ENCODE measurements around the gene ITGA11. TPM values are rescaled to one million over a fixed set of nuclear protein-coding genes. Genes with fewer than 3 reads are reported as not detected.
A peak's percentile ranks its signal among the peaks of the same experiment; 100 is the strongest.

The ITGA11 gene
- total and polyA plus RNA-seq, 2 of the 13 experiments (the other 11 are each of a cell fraction or from before 2014, with no cell fraction given), result not detected

- peak; percentile 68 for TF ChIP-seq NRL (CRISPR knock-in tag; IDR thresholded peaks at IDR 0.05; ENCODE audit: borderline replicate concordance)
- 0 out of 2 replicates have a peak, but pooled peaks have one; percentile 54 for TF ChIP-seq ZNF552 (CRISPR knock-in tag; IDR thresholded peaks at IDR 0.05; ENCODE audit: borderline replicate concordance)
- 0 out of 2 replicates have a peak, but pooled peaks have one; percentile 60 for TF ChIP-seq ZNF639 (CRISPR knock-in tag; conservative IDR thresholded peaks at IDR 0.05)
- peak; percentile 48; the same call in 1 of the 2 replicates for TF ChIP-seq ZNF746 (CRISPR knock-in tag; IDR thresholded peaks at IDR 0.05)
- TF ChIP-seq JUND (CRISPR knock-in tag; IDR thresholded peaks at IDR 0.05), result peak; percentile 39; the same call in 1 of the 2 replicates
- peak; percentile 58; the same call in 1 of the 2 replicates for TF ChIP-seq ZNF546 (CRISPR knock-in tag; conservative IDR thresholded peaks at IDR 0.05)
- TF ChIP-seq ZNF441 (CRISPR knock-in tag; IDR thresholded peaks at IDR 0.05; ENCODE audit: borderline replicate concordance), result peak; percentile 71; the same call in 1 of the 2 replicates
- TF ChIP-seq SAFB2 (CRISPR knock-in tag; IDR thresholded peaks at IDR 0.05; ENCODE audit: borderline replicate concordance, low read depth), result no peak
- TF ChIP-seq KDM3A (CRISPR knock-in tag; IDR thresholded peaks at IDR 0.05; ENCODE audit: low read depth), result peak; percentile 73; the same call in 1 of the 2 replicates
- peak; percentile 69 for TF ChIP-seq HOXA3 (CRISPR knock-in tag; IDR thresholded peaks at IDR 0.05)
- TF ChIP-seq ZNF510 (CRISPR knock-in tag; IDR thresholded peaks at IDR 0.05; ENCODE audit: low read depth), result no peak
- TF ChIP-seq MXD4 (CRISPR knock-in tag; IDR thresholded peaks at IDR 0.05), result 0 out of 2 replicates have a peak, but pooled peaks have one; percentile 24
- no peak for TF ChIP-seq CREB1 (IDR thresholded peaks at IDR 0.05)
- TF ChIP-seq CREB1 (CRISPR knock-in tag; IDR thresholded peaks at IDR 0.05), result no peak
- peak; percentile 74; the same call in 1 of the 2 replicates for TF ChIP-seq ZNF839 (CRISPR knock-in tag; IDR thresholded peaks at IDR 0.05; ENCODE audit: borderline replicate concordance)
- TF ChIP-seq RBM39 (IDR thresholded peaks at IDR 0.05; ENCODE audit: low read depth, low read length, poor library complexity, severe bottlenecking), result no peak
- TF ChIP-seq TAF15 (IDR thresholded peaks at IDR 0.05; ENCODE audit: low read depth, low read length, poor library complexity, severe bottlenecking), result no peak
- peak; percentile 48; the same call in 1 of the 2 replicates for TF ChIP-seq SOX5 (CRISPR knock-in tag; IDR thresholded peaks at IDR 0.05; ENCODE audit: borderline replicate concordance)
- TF ChIP-seq ZNF329 (CRISPR knock-in tag; IDR thresholded peaks at IDR 0.05; ENCODE audit: low read depth), result 0 out of 2 replicates have a peak, but pooled peaks have one; percentile 20
- TF ChIP-seq ZNF331 (CRISPR knock-in tag; IDR thresholded peaks at IDR 0.05), result peak; percentile 57; the same call in 1 of the 2 replicates
- TF ChIP-seq XRCC5 (optimal IDR thresholded peaks at IDR 0.05; ENCODE audit: low read length), result peak; percentile 44
- 0 out of 2 replicates have a peak, but pooled peaks have one; percentile 47 for TF ChIP-seq PREB (CRISPR knock-in tag; IDR thresholded peaks at IDR 0.05)
- peak; percentile 56; the same call in 1 of the 2 replicates for TF ChIP-seq UBTF (CRISPR knock-in tag; IDR thresholded peaks at IDR 0.05)
- TF ChIP-seq SALL1 (CRISPR knock-in tag; IDR thresholded peaks at IDR 0.05), result peak; percentile 74
- 0 out of 2 replicates have a peak, but pooled peaks have one; percentile 40 for TF ChIP-seq FOXC1 (CRISPR knock-in tag; IDR thresholded peaks at IDR 0.05; ENCODE audit: borderline replicate concordance)
- TF ChIP-seq GATA4 (IDR thresholded peaks at IDR 0.05; ENCODE audit: borderline replicate concordance, low read depth), result no peak
Observed at GRCh38 chr15:68256675-68257450, 175.1 kb downstream of the ITGA11 start (continued).
